Measurements from ENCODE around the gene ZNF106. TPM values are rescaled to one million over a fixed set of nuclear protein-coding genes. Genes with fewer than 3 reads are reported as not detected.

Gene ZNF106
- total RNA-seq, 1 experiment from 2014 or later = 64.3 TPM

DNA sequence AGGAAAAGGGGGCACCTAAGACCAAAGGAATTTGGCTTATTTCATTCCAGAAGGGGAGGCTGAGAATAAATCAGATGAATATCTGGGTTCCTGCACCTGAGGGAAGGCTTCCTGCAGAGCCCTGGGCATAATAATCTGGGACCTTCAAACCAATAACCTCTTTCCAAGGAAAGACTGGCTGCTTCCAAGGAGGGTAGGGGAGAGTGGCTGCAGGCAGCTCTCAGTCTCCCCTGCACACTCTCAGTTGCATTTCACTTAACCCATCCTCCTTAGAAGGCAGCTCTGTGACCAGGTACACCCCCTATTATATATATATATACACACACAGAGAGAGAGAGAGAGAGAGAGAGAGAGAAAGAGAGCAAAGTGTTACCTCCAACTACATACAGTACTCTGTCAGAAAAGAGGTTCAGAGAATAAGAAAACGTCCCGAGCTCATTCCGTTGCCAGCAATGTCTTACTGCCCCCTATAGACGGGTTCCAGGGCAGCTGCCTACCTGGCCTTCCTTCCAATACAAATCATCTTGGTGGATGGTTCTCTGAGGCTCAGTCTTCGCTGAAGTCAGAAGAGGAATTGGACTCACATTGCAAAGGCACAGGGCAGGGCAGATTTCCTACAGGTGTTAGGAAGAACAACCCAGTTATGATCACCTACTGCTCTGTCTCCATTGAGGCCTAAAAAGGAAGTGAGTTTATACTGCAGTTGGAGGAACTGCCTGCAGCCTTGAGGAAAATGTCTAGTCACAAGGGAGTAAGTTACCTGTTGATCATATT is 105.5 kb downstream of the ZNF106 start:
- H3K27me3 ChIP-seq (ENCODE audit: control insufficient read depth, insufficient read depth, low read length) = no peaks in the 10 kb centered on the region
- no peaks in the 10 kb centered on the region for H3K4me1 ChIP-seq (ENCODE audit: control insufficient read depth, insufficient read depth, low read length)
- no peaks in the 10 kb centered on the region for H3K9me3 ChIP-seq (ENCODE audit: control insufficient read depth, insufficient read depth, low read depth, low read length)
- intact Hi-C loops (cut with micrococcal nuclease; ENCODE audit: unreplicated experiment) = no loop called here
- no peak overlapping the region for H3K27ac ChIP-seq (ENCODE audit: low read length)
- no TSS peak for BruUV-seq (replicated peaks)
- ATAC-seq (peak; percentile 88), DNase-seq (ENCODE audit: low read depth, low spot score) (peak; percentile 30)
- ChIA-PET POLR2A (interaction anchor here (0.7 to 1.1 kb wide), 2 partner anchors 106 to 190 kb away, joined by 3 read pairs; partner anchors contain the start of genes STARD9 and ZNF106), CTCF (interaction anchor here (0.6 to 1.2 kb wide), 15 partner anchors 9 to 756 kb away, joined by 3 to 8 read pairs (median 4); partner anchors contain the start of gene PLA2G4F)
- TF ChIP-seq, protein P1, sequence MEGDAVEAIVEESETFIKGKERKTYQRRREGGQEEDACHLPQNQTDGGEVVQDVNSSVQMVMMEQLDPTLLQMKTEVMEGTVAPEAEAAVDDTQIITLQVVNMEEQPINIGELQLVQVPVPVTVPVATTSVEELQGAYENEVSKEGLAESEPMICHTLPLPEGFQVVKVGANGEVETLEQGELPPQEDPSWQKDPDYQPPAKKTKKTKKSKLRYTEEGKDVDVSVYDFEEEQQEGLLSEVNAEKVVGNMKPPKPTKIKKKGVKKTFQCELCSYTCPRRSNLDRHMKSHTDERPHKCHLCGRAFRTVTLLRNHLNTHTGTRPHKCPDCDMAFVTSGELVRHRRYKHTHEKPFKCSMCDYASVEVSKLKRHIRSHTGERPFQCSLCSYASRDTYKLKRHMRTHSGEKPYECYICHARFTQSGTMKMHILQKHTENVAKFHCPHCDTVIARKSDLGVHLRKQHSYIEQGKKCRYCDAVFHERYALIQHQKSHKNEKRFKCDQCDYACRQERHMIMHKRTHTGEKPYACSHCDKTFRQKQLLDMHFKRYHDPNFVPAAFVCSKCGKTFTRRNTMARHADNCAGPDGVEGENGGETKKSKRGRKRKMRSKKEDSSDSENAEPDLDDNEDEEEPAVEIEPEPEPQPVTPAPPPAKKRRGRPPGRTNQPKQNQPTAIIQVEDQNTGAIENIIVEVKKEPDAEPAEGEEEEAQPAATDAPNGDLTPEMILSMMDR (IDR thresholded peaks at IDR 0.05) = peak; percentile 91
- TF ChIP-seq TCF7L2 (IDR thresholded peaks at IDR 0.05; ENCODE audit: low read depth, low read length) = no peak
- TF ChIP-seq, protein P2, sequence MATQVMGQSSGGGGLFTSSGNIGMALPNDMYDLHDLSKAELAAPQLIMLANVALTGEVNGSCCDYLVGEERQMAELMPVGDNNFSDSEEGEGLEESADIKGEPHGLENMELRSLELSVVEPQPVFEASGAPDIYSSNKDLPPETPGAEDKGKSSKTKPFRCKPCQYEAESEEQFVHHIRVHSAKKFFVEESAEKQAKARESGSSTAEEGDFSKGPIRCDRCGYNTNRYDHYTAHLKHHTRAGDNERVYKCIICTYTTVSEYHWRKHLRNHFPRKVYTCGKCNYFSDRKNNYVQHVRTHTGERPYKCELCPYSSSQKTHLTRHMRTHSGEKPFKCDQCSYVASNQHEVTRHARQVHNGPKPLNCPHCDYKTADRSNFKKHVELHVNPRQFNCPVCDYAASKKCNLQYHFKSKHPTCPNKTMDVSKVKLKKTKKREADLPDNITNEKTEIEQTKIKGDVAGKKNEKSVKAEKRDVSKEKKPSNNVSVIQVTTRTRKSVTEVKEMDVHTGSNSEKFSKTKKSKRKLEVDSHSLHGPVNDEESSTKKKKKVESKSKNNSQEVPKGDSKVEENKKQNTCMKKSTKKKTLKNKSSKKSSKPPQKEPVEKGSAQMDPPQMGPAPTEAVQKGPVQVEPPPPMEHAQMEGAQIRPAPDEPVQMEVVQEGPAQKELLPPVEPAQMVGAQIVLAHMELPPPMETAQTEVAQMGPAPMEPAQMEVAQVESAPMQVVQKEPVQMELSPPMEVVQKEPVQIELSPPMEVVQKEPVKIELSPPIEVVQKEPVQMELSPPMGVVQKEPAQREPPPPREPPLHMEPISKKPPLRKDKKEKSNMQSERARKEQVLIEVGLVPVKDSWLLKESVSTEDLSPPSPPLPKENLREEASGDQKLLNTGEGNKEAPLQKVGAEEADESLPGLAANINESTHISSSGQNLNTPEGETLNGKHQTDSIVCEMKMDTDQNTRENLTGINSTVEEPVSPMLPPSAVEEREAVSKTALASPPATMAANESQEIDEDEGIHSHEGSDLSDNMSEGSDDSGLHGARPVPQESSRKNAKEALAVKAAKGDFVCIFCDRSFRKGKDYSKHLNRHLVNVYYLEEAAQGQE (IDR thresholded peaks at IDR 0.05; ENCODE audit: insufficient read depth in 1 of 2, low read depth in 2 of 2, low read length in 1 of 2) = no peak
- TF ChIP-seq SIN3A (IDR thresholded peaks at IDR 0.05; ENCODE audit: borderline replicate concordance, insufficient read depth, low read depth, low read length) = no peak
- TF ChIP-seq POLR2AphosphoS5 (IDR thresholded peaks at IDR 0.05; ENCODE audit: low read depth, low read length) = no peak
- in situ Hi-C loops (cut with HindIII; ENCODE audit: low pct_unique_long_range_greater_than_20kb, low sequenced_read_pairs) = no loop called here
- H3K36me3 ChIP-seq (ENCODE audit: control insufficient read depth, insufficient read depth, low read length) = no peaks in the 10 kb centered on the region
- no peak overlapping the region for H3K4me3 ChIP-seq (ENCODE audit: low read depth in 2 of 2, low read length in 2 of 2)

DNA sequence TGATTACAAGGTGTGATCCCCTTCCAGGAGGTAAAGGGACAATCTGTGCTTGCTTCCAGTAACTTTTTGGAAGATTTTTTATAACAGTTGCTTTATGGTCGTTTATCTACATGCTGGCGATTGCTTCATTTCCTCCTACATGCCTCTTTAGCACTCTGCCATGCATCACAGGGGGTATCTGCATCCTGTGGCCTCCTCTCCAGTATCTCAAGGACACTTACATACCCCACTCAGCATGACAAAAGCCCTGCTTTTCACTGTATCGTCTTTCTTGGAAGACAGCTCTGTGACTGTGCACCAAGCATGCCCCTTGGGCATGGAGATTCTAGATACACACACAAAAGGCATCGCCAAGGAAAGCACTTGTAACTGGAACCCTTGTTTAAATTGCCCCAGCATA is 106.3 kb downstream of the ZNF106 start:
- no peak for ATAC-seq
- no TSS peak for BruUV-seq (replicated peaks)
- no peaks in the 10 kb centered on the region for H3K9me3 ChIP-seq (ENCODE audit: control insufficient read depth, insufficient read depth, low read depth, low read length)
- CTCF ChIA-PET = interaction anchor here (0.6 to 1.2 kb wide), 6 partner anchors 9 to 228 kb away, joined by 3 to 8 read pairs (median 4); partner anchors contain the start of gene PLA2G4F
- H3K27me3 ChIP-seq (ENCODE audit: control insufficient read depth, insufficient read depth, low read length) = no peaks in the 10 kb centered on the region
- DNase-seq (ENCODE audit: low read depth, low spot score) = no peak
- no peaks in the 10 kb centered on the region for H3K36me3 ChIP-seq (ENCODE audit: control insufficient read depth, insufficient read depth, low read length)
- POLR2A ChIA-PET = interaction anchor here (0.7 to 1.1 kb wide), 2 partner anchors 107 to 191 kb away, joined by 3 read pairs; partner anchors contain the start of genes STARD9 and ZNF106
- no peak overlapping the region for H3K27ac ChIP-seq (ENCODE audit: low read length)
- TF ChIP-seq SIN3A (IDR thresholded peaks at IDR 0.05; ENCODE audit: borderline replicate concordance, insufficient read depth, low read depth, low read length) (no peak), POLR2AphosphoS5 (IDR thresholded peaks at IDR 0.05; ENCODE audit: low read depth, low read length) (no peak), TCF7L2 (IDR thresholded peaks at IDR 0.05; ENCODE audit: low read depth, low read length) (no peak)
- TF ChIP-seq, protein P2 (IDR thresholded peaks at IDR 0.05; ENCODE audit: insufficient read depth in 1 of 2, low read depth in 2 of 2, low read length in 1 of 2) = no peak
- TF ChIP-seq, protein P1 (IDR thresholded peaks at IDR 0.05) = no peak
- intact Hi-C loops (cut with micrococcal nuclease; ENCODE audit: unreplicated experiment) = no loop called here
- H3K4me1 ChIP-seq (ENCODE audit: control insufficient read depth, insufficient read depth, low read length) = no peaks in the 10 kb centered on the region
- in situ Hi-C loops (cut with HindIII; ENCODE audit: low pct_unique_long_range_greater_than_20kb, low sequenced_read_pairs) = no loop called here
- H3K4me3 ChIP-seq (ENCODE audit: low read depth in 2 of 2, low read length in 2 of 2) = no peak overlapping the region
